DOHH2 (cell line): ENCODE results near the gene RUSC1.

ENCODE experiments used
- H3F3A ChIP-seq: fragments of 200-600 bp; sonication (generic), shearing (Covaris generic); 2 replicates; pipeline ENCODE4 v1.6.0; 2016; ENCODE audit warnings: antibody characterized with exemption, mild to moderate bottlenecking; ENCODE audit not compliant: control insufficient read depth, insufficient read depth
- H3K27ac ChIP-seq: fragments of 200-600 bp; sonication (generic); 2 replicates; pipeline ENCODE4 v1.5.1; 2014; ENCODE audit warnings: low read depth, mild to moderate bottlenecking, low read length, moderate library complexity
- H3K27me3 ChIP-seq: fragments of 200-600 bp; sonication (generic); 2 replicates; pipeline ENCODE4 v1.6.1; 2014; ENCODE audit warnings: mild to moderate bottlenecking, low read length, mixed read lengths; ENCODE audit not compliant: control insufficient read depth
- H3K36me3 ChIP-seq: fragments of 200-600 bp; sonication (generic); 2 replicates; pipeline ENCODE4 v1.6.1; 2014; ENCODE audit warnings: mild to moderate bottlenecking, low read length, moderate library complexity, mixed read lengths; ENCODE audit not compliant: control insufficient read depth
- H3K4me1 ChIP-seq: fragments of 200-600 bp; sonication (generic); 2 replicates; pipeline ENCODE4 v1.6.1; 2014; ENCODE audit warnings: mild to moderate bottlenecking, low read length, mixed read lengths; ENCODE audit not compliant: control insufficient read depth
- H3K4me2 ChIP-seq: fragments of 200-600 bp; sonication (generic); 2 replicates; pipeline ENCODE4 v1.6.0; 2014; ENCODE audit warnings: mild to moderate bottlenecking, low read length, moderate library complexity
- H3K4me3 ChIP-seq: fragments of 200-600 bp; sonication (generic); 2 replicates; pipeline ENCODE4 v1.5.1; 2014; ENCODE audit warnings: mild to moderate bottlenecking, low read length, mixed read lengths
- H3K79me2 ChIP-seq: fragments of 200-600 bp; sonication (generic); 2 replicates; pipeline ENCODE4 v1.6.1; 2014; ENCODE audit warnings: mild to moderate bottlenecking, low read length, mixed read lengths; ENCODE audit not compliant: control insufficient read depth
- H3K9me2 ChIP-seq: fragments of 200-600 bp; sonication (generic); replicated peaks from 2 replicates; pipeline ENCODE4 v1.6.1; 2014; ENCODE audit warnings: mild to moderate bottlenecking, low read length, mixed read lengths; ENCODE audit not compliant: control insufficient read depth
- H3K9me3 ChIP-seq: fragments of 200-600 bp; sonication (generic); 2 replicates; pipeline ENCODE4 v1.6.1; 2014; ENCODE audit warnings: antibody characterized with exemption, low read length, mixed read lengths; ENCODE audit not compliant: control insufficient read depth, insufficient read depth
- H4K20me1 ChIP-seq: fragments of 200-600 bp; sonication (generic); 2 replicates; pipeline ENCODE4 v1.6.0; 2014; ENCODE audit warnings: low read depth, mild to moderate bottlenecking, antibody characterized with exemption, low read length, moderate library complexity; ENCODE audit not compliant: control insufficient read depth, insufficient read depth
- EZH2phosphoT487 ChIP-seq: fragments of 200-600 bp; sonication (generic); IDR thresholded peaks from 2 replicates; pipeline ENCODE4 v1.6.1; 2017; ENCODE audit warnings: borderline replicate concordance, mild to moderate bottlenecking, antibody characterized with exemption, low read length, moderate library complexity, mixed read lengths
- TF ChIP-seq, protein P1 (sequence below): fragments of 200-600 bp; sonication (generic); IDR thresholded peaks from one replicate; pipeline ENCODE4 v1.5.1; 2014; ENCODE audit warnings: antibody characterized with exemption, mild to moderate bottlenecking, low read depth, low read length; ENCODE audit not compliant: poor library complexity, severe bottlenecking

Gene RUSC1

GRCh38 chr1:155342842-155343241 lies 22.1 kb downstream of the RUSC1 start:
- H3K36me3 ChIP-seq: peaks cover 79% of the 10 kb centered on the region
- H3K4me3 ChIP-seq: no peak overlapping the region
- H3F3A ChIP-seq: peaks cover 9% of the 10 kb centered on the region; the same call in 1 of the 2 replicates
- no peaks in the 10 kb centered on the region for H3K9me2 ChIP-seq
- H3K4me2 ChIP-seq: no peak overlapping the region
- no peaks in the 10 kb centered on the region for H3K4me1 ChIP-seq
- H4K20me1 ChIP-seq: no peaks in the 10 kb centered on the region
- no peaks in the 10 kb centered on the region for H3K27me3 ChIP-seq
- no peaks in the 10 kb centered on the region for H3K79me2 ChIP-seq
- H3K9me3 ChIP-seq: no peaks in the 10 kb centered on the region
- TF ChIP-seq, protein P1, sequence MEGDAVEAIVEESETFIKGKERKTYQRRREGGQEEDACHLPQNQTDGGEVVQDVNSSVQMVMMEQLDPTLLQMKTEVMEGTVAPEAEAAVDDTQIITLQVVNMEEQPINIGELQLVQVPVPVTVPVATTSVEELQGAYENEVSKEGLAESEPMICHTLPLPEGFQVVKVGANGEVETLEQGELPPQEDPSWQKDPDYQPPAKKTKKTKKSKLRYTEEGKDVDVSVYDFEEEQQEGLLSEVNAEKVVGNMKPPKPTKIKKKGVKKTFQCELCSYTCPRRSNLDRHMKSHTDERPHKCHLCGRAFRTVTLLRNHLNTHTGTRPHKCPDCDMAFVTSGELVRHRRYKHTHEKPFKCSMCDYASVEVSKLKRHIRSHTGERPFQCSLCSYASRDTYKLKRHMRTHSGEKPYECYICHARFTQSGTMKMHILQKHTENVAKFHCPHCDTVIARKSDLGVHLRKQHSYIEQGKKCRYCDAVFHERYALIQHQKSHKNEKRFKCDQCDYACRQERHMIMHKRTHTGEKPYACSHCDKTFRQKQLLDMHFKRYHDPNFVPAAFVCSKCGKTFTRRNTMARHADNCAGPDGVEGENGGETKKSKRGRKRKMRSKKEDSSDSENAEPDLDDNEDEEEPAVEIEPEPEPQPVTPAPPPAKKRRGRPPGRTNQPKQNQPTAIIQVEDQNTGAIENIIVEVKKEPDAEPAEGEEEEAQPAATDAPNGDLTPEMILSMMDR: no peak
- no peak for TF ChIP-seq EZH2phosphoT487
- H3K27ac ChIP-seq: no peak overlapping the region

DNA sequence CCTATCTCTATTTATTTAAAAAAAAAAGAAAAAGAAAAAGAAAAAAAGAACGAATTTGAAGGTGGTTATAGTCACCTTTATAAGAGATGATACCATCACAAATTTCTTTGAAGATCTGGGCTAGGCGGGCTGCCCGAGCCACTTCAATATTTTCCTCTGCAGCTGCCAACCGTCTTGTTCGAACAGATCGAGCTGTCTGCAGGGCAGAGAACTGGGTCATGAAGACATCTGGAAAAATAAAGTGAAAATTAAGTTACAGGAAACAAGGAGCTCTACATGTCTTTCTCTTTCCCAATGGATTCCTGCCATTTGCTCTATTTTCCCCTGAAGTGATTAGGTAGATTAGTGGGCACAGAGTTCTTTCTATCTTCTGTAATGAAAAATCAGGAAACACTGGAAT lies 31.9 kb downstream of the RUSC1 start:
- Histone ChIP-seq H3K36me3 (peaks cover 72% of the 10 kb centered on the region), H3K27me3 (no peaks in the 10 kb centered on the region), H4K20me1 (no peaks in the 10 kb centered on the region), H3F3A (no peaks in the 10 kb centered on the region), H3K9me3 (no peaks in the 10 kb centered on the region), H3K4me3 (no peak overlapping the region), H3K79me2 (no peaks in the 10 kb centered on the region), H3K4me1 (no peaks in the 10 kb centered on the region), H3K4me2 (no peak overlapping the region), H3K27ac (no peak overlapping the region), H3K9me2 (no peaks in the 10 kb centered on the region)
- TF ChIP-seq, protein P1: no peak
- no peak for TF ChIP-seq EZH2phosphoT487

GRCh38 chr1:155360051-155360450 lies 39.4 kb downstream of the RUSC1 start:
- H3K4me3 ChIP-seq: no peak overlapping the region
- H3K9me3 ChIP-seq: no peaks in the 10 kb centered on the region
- no peak overlapping the region for H3K27ac ChIP-seq
- no peaks in the 10 kb centered on the region for H3F3A ChIP-seq
- H3K79me2 ChIP-seq: no peaks in the 10 kb centered on the region
- no peaks in the 10 kb centered on the region for H3K9me2 ChIP-seq
- peaks cover 37% of the 10 kb centered on the region for H3K36me3 ChIP-seq
- TF ChIP-seq, protein P1: no peak
- TF ChIP-seq EZH2phosphoT487: no peak
- H4K20me1 ChIP-seq: no peaks in the 10 kb centered on the region
- no peak overlapping the region for H3K4me2 ChIP-seq
- no peaks in the 10 kb centered on the region for H3K4me1 ChIP-seq
- no peaks in the 10 kb centered on the region for H3K27me3 ChIP-seq
